GM18907 (cell line): Measurements from ENCODE around the gene SLBP.

Source experiments
- ATAC-seq: cut with Tn5 transposase; IDR thresholded peaks from one replicate; pipeline ENCODE4 v1.9.1; 2021; ENCODE audit warnings: mild to moderate bottlenecking, moderate library complexity; ENCODE audit not compliant: unreplicated experiment

The SLBP gene

DNA sequence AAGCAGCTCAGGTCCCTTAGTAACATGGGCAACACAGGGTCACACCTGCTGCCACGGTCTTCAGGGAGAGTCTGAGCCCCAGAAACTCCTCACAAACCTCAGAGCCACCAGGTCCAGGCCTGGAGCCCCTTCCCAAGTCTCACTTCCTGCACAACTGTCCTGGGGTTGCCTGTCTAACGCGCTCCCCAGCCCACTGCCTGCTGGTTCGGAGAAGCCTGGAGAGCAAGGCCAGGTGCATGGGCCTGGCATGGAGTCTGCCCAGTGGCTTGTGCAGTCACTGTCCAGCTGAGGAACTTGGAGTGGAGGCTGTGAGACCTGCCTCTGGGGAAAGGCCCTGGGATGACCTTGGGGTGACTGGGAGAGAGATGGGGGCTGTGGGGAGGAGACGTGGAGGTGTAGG lies 56.0 kb downstream of the SLBP start:
- no peak for ATAC-seq

- no peak for ATAC-seq
Observed at GRCh38 chr4:1655676-1656075, 56.4 kb downstream of the SLBP start.

DNA sequence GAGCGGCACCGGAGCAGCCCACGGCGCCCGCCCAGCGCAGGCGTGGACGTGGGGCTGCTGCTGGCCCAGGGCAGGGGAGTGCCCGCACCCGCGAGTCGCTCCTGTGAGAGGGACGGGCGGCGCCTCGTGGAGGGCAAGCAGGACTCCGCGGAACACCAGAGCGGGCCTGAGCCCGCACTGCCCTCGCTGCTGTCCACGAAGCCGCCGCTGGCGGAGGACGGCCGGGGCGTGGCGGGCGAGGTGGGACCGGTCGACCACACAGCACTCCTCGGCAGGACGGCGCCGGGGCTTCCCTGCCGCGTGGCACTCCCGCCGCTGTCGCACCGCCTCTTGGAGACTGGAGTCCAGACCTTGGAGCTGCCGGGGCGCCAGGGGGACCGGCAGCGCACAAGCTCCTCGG lies 57.0 kb downstream of the SLBP start:
- no peak for ATAC-seq

- no peak for ATAC-seq
Observed at GRCh38 chr4:1654216-1654955, 57.7 kb downstream of the SLBP start.

DNA sequence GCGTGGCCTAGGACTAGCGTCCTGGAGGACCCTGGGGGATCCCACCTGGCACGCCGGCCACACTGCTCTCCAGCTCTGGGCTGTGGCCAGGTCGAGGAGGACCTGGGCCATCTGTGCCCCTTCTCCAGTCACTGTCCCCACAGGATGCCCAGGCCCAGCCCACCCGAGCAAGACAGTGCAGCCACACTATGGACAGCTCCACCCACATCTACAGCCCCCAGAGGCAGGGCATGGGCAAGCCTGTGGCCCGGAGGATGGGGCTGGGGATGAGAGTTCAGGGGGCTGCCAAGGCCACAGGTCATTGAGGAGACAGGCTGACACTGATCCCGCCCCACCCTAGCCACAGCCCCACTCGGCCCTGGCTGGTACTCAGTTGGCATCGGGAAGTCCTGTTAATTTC lies 58.3 kb downstream of the SLBP start:
- no peak for ATAC-seq

- ATAC-seq: no peak
Observed at GRCh38 chr4:1652088-1652487, 60.0 kb downstream of the SLBP start.

DNA sequence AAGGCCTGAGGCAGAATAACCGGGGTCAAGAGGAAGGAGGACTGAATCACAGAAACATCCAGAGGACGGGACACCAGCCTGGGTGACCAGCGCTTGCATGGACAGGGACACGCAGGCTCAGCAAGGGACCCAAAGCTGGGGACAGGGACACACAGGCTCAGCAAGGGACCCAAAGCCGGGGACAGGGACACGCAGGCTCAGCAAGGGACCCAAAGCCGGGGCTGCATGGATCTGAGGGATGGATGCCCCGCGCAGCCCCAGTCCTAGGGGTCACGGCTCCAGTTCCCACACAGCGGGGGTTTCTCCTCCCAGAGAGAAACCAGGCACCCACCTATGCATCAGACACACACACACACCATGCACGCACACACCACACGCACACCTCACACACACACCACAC lies 60.5 kb downstream of the SLBP start:
- no peak for ATAC-seq

DNA sequence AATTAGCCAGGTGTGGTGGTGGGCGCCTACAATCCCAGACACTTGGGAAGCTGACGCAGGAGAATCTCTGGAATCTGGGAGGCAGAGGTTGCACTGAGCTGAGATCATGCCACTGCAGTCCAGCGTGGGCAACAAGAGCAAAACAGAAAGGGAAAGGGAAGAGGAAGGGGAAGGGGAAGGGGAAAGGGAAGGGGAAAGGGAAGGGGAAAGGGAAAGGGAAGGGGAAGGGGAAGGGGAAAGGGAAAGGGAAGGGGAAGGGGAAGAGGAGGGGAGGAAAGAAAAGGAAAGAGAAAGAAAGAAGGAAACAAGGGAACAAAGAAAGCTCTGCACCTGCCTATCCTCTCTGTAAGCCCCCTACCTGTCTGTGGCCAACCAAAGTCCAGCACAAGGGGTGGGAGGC lies 63.2 kb downstream of the SLBP start:
- ATAC-seq: no peak

GRCh38 chr4:1647432-1647831 lies 64.7 kb downstream of the SLBP start:
- no peak for ATAC-seq

DNA sequence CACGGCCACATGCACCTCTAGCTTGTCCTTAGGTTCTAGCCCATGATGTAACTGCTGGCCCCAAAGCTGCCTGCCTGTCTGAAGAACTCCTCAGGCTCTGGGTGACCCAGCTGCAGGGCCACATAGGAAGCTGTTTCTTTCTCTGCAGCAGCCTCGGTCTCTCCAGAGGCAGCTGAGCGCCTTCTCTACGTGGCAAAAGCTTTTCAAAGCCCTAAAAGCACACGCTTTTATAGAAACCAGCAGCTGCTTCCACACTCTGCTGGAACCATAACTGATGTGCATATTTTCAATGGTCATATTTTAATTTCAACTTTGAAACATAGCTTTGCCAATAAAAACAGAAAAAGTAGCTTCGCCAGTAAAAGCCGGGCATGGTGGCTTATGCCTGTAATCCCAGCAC lies 65.4 kb downstream of the SLBP start:
- no peak for ATAC-seq

DNA sequence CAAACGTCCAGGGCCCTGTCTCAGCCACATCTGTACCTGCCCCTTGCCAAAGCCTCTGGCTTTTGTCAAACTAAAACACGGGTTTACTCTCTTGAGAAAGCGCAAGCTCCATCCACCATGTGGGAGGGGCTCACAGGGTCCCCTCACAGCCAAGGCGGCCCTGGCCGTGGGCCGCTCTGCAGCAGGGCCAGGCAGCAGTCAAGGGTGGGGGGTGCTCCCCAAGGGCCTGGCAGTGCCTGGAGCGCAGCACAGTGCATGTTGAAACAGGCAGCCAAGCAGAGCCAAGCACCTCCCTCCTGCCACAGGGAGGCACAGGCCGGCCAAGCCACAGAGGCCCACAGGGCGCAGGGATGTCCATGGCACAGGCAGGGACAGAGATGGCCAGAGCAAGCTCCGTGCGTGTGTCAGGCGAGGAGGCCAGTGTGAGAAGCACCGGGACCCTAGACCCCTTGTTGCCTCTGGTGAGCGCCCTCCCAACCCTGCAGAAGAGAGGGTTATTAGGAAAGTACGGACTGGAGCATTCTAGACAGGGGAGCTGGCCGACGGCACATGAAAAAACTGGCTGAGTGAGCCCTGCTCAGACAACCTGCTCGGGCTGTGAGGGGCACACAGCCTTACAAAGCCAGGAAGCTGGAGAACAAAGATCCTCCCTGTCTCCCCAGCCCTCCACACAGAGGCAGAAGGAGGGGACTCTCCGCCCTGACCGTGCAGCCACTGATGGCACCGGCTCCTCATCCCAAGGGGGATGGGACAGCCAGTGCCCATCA lies 67.0 kb downstream of the SLBP start:
- no peak for ATAC-seq

DNA sequence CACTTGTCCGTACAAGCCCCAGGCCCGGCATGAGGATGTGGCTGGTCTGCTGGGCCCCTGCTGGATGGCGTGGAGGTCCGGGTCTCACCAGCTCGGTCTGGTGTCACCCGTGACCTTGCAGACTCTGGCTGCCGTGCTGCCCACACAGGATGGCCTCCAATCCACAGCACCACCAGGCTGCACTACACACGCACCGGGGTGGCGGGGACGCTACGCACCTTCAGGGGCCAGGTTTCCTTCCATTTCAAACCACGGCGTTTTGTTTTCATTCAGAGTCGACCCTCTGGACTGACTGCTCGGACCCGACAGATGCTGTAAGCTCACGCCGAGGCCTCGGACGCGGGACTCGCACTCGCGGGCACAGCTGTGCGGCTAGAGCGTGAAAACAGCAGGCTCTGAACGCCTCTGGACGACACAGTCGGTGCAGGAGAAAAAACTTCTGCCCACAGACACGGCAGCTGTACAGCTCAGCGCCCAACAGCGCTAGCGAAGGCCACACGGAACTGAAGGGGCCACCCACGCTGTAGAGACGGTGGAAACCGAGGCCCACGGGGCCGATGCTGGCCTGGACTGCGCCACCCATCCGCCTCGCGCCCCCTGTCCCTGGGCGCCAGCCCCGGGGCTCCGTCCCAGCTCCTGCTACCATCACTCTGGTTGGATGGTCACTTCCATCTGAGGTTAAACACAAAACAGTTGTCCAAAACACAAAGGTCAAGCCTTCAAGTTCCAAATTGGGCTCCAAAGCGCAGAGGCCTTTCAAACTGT lies 68.0 kb downstream of the SLBP start:
- ATAC-seq: no peak
